GM12865 (cell line): ENCODE data around the gene LTBP1.

Experiments
- DNase-seq: peaks from one replicate; pipeline ENCODE4 v3.0.0; 2010; ENCODE audit warnings: low read depth
- H3K4me3 ChIP-seq: 2 replicates; pipeline ENCODE4 v1.5.1; 2011; ENCODE audit warnings: mild to moderate bottlenecking, low read depth, low read length, control low read depth
- CTCF ChIP-seq: IDR thresholded peaks from 2 replicates; pipeline ENCODE4 v1.5.1; 2011; ENCODE audit warnings: low read length, control low read depth, low read depth, inconsistent platforms; ENCODE audit not compliant: insufficient read depth; ENCODE audit errors: missing control alignments

The LTBP1 gene

GRCh38 chr2:33108483-33109443 is 162.0 kb downstream of the LTBP1 start:
- DNase-seq, result no peak
- no peak for TF ChIP-seq CTCF
- no peak overlapping the region for H3K4me3 ChIP-seq

GRCh38 chr2:33110461-33110860 is 163.7 kb downstream of the LTBP1 start:
- no peak overlapping the region for H3K4me3 ChIP-seq

GRCh38 chr2:33111002-33111446 is 164.3 kb downstream of the LTBP1 start:
- no peak for TF ChIP-seq CTCF
- H3K4me3 ChIP-seq, result no peak overlapping the region
- no peak for DNase-seq

More at GRCh38 chr2:33110461-33110860, 163.7 kb downstream of the LTBP1 start:
- TF ChIP-seq CTCF, result no peak
- DNase-seq, result no peak

GRCh38 chr2:33115196-33115595 is 168.4 kb downstream of the LTBP1 start:
- no peak for DNase-seq
- no peak for TF ChIP-seq CTCF
- no peak overlapping the region for H3K4me3 ChIP-seq

- DNase-seq, result no peak
- TF ChIP-seq CTCF, result no peak
- H3K4me3 ChIP-seq, result no peak overlapping the region
These were observed 169.0 kb downstream of the LTBP1 start for GRCh38 chr2:33115728-33116127.

GRCh38 chr2:33116799-33117198 is 170.0 kb downstream of the LTBP1 start:
- no peak overlapping the region for H3K4me3 ChIP-seq
- no peak for DNase-seq
- TF ChIP-seq CTCF, result no peak

GRCh38 chr2:33118651-33119050 is 171.9 kb downstream of the LTBP1 start:
- no peak overlapping the region for H3K4me3 ChIP-seq
- DNase-seq, result no peak
- TF ChIP-seq CTCF, result no peak
